Neural progenitor cell (in vitro differentiated cells): ENCODE data around the gene NUP210. TPM values are rescaled to one million over a fixed set of nuclear protein-coding genes. Genes with fewer than 3 reads are reported as not detected.

Experiments used
- DNase-seq: peaks from one replicate; pipeline ENCODE4 v3.0.0-alpha.2; 2016; ENCODE audit warnings: low spot score
- H2AFZ ChIP-seq: fragments of 200-600 bp; sonication (generic); replicated peaks from 2 replicates; pipeline ENCODE4 v1.6.1; 2016; ENCODE audit warnings: antibody characterized with exemption
- H3F3A ChIP-seq: fragments of 200-600 bp; sonication (generic); 2 replicates; pipeline ENCODE4 v1.6.1; 2016; ENCODE audit warnings: antibody characterized with exemption, low read depth
- H3K27ac ChIP-seq: fragments of 200-600 bp; sonication (generic); 2 replicates; pipeline ENCODE4 v1.5.1; 2016; ENCODE audit warnings: mild to moderate bottlenecking
- H3K27me3 ChIP-seq: fragments of 200-600 bp; sonication (generic); 2 replicates; pipeline ENCODE4 v1.6.1; 2016; ENCODE audit warnings: mild to moderate bottlenecking, moderate library complexity
- H3K36me3 ChIP-seq: fragments of 200-600 bp; sonication (generic); 2 replicates; pipeline ENCODE4 v1.5.1; 2016
- H3K4me1 ChIP-seq: fragments of 200-600 bp; sonication (generic); 2 replicates; pipeline ENCODE4 v1.6.1; 2016; ENCODE audit warnings: mixed run types
- H3K4me2 ChIP-seq: fragments of 200-600 bp; sonication (generic); 2 replicates; pipeline ENCODE4 v1.6.1; 2016
- H3K4me3 ChIP-seq: fragments of 200-600 bp; sonication (generic); 2 replicates; pipeline ENCODE4 v1.5.1; 2016
- H3K79me2 ChIP-seq: fragments of 200-600 bp; sonication (generic); 2 replicates; pipeline ENCODE4 v1.6.1; 2016; ENCODE audit warnings: low read depth
- H3K9ac ChIP-seq: fragments of 200-600 bp; sonication (generic); 2 replicates; pipeline ENCODE4 v1.6.1; 2016
- H3K9me3 ChIP-seq: fragments of 200-600 bp; sonication (generic); 2 replicates; pipeline ENCODE4 v1.5.1; 2016; ENCODE audit warnings: low read depth
- H4K20me1 ChIP-seq: fragments of 200-600 bp; sonication (generic); 2 replicates; pipeline ENCODE4 v1.6.1; 2016; ENCODE audit warnings: low read depth
- H3K27ac Mint-ChIP-seq: 3 replicates; pipeline ENCODE4 v1.8.0; 2021; ENCODE audit warnings: mixed read lengths
- H3K27me3 Mint-ChIP-seq: 2 replicates; pipeline ENCODE4 v1.8.0; 2022; ENCODE audit warnings: low read depth, mild to moderate bottlenecking, inconsistent platforms, moderate library complexity, mixed read lengths; ENCODE audit not compliant: insufficient read depth
- H3K36me3 Mint-ChIP-seq: 3 replicates; pipeline ENCODE4 v1.8.0; 2021; ENCODE audit warnings: mixed read lengths
- H3K4me1 Mint-ChIP-seq: 3 replicates; pipeline ENCODE4 v1.8.0; 2021; ENCODE audit warnings: mixed read lengths
- H3K4me3 Mint-ChIP-seq: 3 replicates; pipeline ENCODE4 v1.8.0; 2021; ENCODE audit warnings: mild to moderate bottlenecking, moderate library complexity, mixed read lengths
- H3K9me3 Mint-ChIP-seq: 3 replicates; pipeline ENCODE4 v1.8.0; 2020; ENCODE audit warnings: mixed read lengths
- CTCF ChIP-seq: fragments of 200-600 bp; sonication (generic); IDR thresholded peaks from 2 replicates; pipeline ENCODE4 v1.5.1; 2017; ENCODE audit warnings: antibody characterized with exemption, mild to moderate bottlenecking
- EZH2 ChIP-seq: fragments of 200-600 bp; sonication (generic); IDR thresholded peaks from 2 replicates; pipeline ENCODE4 v1.6.1; 2017; ENCODE audit warnings: antibody characterized with exemption, mild to moderate bottlenecking, moderate library complexity
- EZH2phosphoT487 ChIP-seq: fragments of 200-600 bp; sonication (generic); IDR thresholded peaks from 2 replicates; pipeline ENCODE4 v1.6.1; 2017; ENCODE audit warnings: antibody characterized with exemption
- total RNA-seq: library from RNA; depleted of rRNA; stranded (reverse); fragments of >200 nt; gene quantifications from 2 replicates; pipeline ENCODE4 v1.2.3, GENCODE V29; 2015; ENCODE audit warnings: low replicate concordance

NUP210 gene
- total RNA-seq, 1 donor from 2014 or later = 37.1 TPM

GRCh38 chr3:13415997-13416793 lies 3.9 kb downstream of the NUP210 start:
- peaks cover 12% of the 10 kb centered on the region for H3K27me3 Mint-ChIP-seq
- Histone ChIP-seq H3K4me3 (no peak overlapping the region), H3K9me3 (no peaks in the 10 kb centered on the region), H3K79me2 (peaks cover 56% of the 10 kb centered on the region), H3K4me1 (peaks cover 20% of the 10 kb centered on the region), H3K27ac (no peak overlapping the region), H3K4me2 (no peak overlapping the region), H3K9ac (no peak overlapping the region), H3F3A (peaks cover 8% of the 10 kb centered on the region), H3K27me3 (peaks cover 12% of the 10 kb centered on the region), H3K36me3 (no peaks in the 10 kb centered on the region), H4K20me1 (peaks cover 54% of the 10 kb centered on the region), H2AFZ (no peak overlapping the region)
- no peak for TF ChIP-seq EZH2
- peak; percentile 58 for TF ChIP-seq CTCF
- TF ChIP-seq EZH2phosphoT487 = no peak
- peaks cover 35% of the 10 kb centered on the region for H3K4me1 Mint-ChIP-seq
- H3K36me3 Mint-ChIP-seq = no peaks in the 10 kb centered on the region
- H3K27ac Mint-ChIP-seq = no peak overlapping the region
- H3K4me3 Mint-ChIP-seq = no peak overlapping the region
- H3K9me3 Mint-ChIP-seq = no peaks in the 10 kb centered on the region
- peak; percentile 41 for DNase-seq

- H3K9me3 Mint-ChIP-seq = no peaks in the 10 kb centered on the region
Measured at GRCh38 chr3:13415236-13415986, 4.7 kb downstream of the NUP210 start.

GRCh38 chr3:13414040-13414729 lies 5.9 kb downstream of the NUP210 start:
- Histone ChIP-seq H3K27me3 (peaks cover 3% of the 10 kb centered on the region), H4K20me1 (peaks cover 54% of the 10 kb centered on the region), H3K4me1 (peaks cover 12% of the 10 kb centered on the region), H2AFZ (no peak overlapping the region), H3K27ac (no peak overlapping the region), H3K4me3 (no peak overlapping the region), H3K4me2 (no peak overlapping the region), H3K36me3 (no peaks in the 10 kb centered on the region), H3K79me2 (peaks cover 52% of the 10 kb centered on the region), H3K9ac (no peak overlapping the region), H3F3A (no peaks in the 10 kb centered on the region), H3K9me3 (no peaks in the 10 kb centered on the region)
- Mint-ChIP-seq H3K27ac (no peak overlapping the region), H3K4me1 (peaks cover 29% of the 10 kb centered on the region), H3K4me3 (no peak overlapping the region), H3K9me3 (peaks cover 4% of the 10 kb centered on the region), H3K27me3 (peaks cover 6% of the 10 kb centered on the region), H3K36me3 (no peaks in the 10 kb centered on the region)
- DNase-seq = no peak
- no peak for TF ChIP-seq EZH2phosphoT487
- no peak for TF ChIP-seq CTCF
- TF ChIP-seq EZH2 = no peak

More at GRCh38 chr3:13415236-13415986, 4.7 kb downstream of the NUP210 start:
- no peaks in the 10 kb centered on the region for H3K36me3 Mint-ChIP-seq
- H3K27ac Mint-ChIP-seq = no peak overlapping the region
- Histone ChIP-seq H3K9ac (no peak overlapping the region), H2AFZ (no peak overlapping the region), H4K20me1 (peaks cover 54% of the 10 kb centered on the region), H3K4me3 (no peak overlapping the region), H3K79me2 (peaks cover 56% of the 10 kb centered on the region), H3K4me2 (no peak overlapping the region), H3K27ac (no peak overlapping the region), H3F3A (peaks cover under 1% of the 10 kb centered on the region), H3K9me3 (no peaks in the 10 kb centered on the region), H3K27me3 (peaks cover 4% of the 10 kb centered on the region), H3K4me1 (peaks cover 13% of the 10 kb centered on the region), H3K36me3 (no peaks in the 10 kb centered on the region)
- H3K4me3 Mint-ChIP-seq = no peak overlapping the region
- H3K27me3 Mint-ChIP-seq = peaks cover 6% of the 10 kb centered on the region
- H3K4me1 Mint-ChIP-seq = peaks cover 29% of the 10 kb centered on the region
- no peak for TF ChIP-seq CTCF
- TF ChIP-seq EZH2phosphoT487 = no peak
- TF ChIP-seq EZH2 = no peak
- DNase-seq = no peak
